ENCODE data around the gene SPATA25. TPM values are rescaled to one million over a fixed set of nuclear protein-coding genes. Genes with fewer than 3 reads are reported as not detected.

The SPATA25 gene
- polyA plus RNA-seq, 1 donor from 2014 or later = 5.1 TPM

DNA sequence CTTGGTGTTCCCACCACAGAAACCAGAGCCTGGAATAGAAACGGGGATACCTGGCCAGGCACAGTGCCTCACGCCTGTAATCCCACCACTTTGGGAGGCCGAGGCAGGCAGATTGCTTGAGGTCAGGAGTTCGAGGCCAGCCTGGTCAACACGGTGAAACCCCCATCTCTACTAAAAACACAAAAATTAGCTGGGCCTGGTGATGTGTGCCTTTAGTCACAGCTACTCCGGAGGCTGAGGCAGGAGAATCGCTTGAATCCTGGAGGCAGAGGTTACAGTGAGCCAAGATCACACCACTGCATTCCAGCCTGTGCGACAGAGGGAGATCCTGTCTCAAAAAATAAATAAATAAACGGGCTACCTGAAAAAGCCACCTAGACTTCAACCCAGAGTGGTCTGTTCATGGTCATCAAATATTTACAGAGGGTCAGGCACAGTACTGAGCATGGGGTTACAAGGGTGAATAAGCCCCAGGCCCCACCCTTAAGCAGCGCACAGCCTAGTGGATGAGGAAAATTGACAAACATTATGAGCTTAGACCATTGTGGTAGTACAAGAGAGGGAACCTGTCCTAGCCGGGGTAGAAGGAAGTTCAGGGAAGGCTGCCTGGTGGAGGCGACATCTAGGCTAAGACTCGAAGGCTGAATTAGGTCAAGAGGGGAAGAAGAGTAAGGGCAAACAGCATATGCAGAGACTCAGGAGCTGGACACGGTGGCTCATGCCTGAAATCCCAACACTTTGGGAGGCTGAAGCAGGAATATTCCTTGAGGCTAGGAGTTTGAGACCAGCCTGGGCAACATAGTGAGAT is 39.9 kb upstream of the SPATA25 start (continued):
- TF ChIP-seq MXI1 (conservative IDR thresholded peaks at IDR 0.05; ENCODE audit: poor library complexity, severe bottlenecking) (no peak), RAD21 (conservative IDR thresholded peaks at IDR 0.05) (no peak), SMC3 (conservative IDR thresholded peaks at IDR 0.05; ENCODE audit: poor library complexity) (no peak)

GRCh38 chr20:45926731-45927070 is 39.3 kb upstream of the SPATA25 start:
- Histone ChIP-seq H3K9ac (ENCODE audit: low read length) (no peak overlapping the region), H3K4me3 (ENCODE audit: low read length) (no peak overlapping the region), H3K36me3 (ENCODE audit: insufficient read depth, low read length) (no peaks in the 10 kb centered on the region), H3K9me3 (ENCODE audit: low read length) (no peaks in the 10 kb centered on the region), H3K27ac (ENCODE audit: low read length) (no peak overlapping the region), H3K79me2 (replicated peaks; ENCODE audit: insufficient read depth, low read length) (no peaks in the 10 kb centered on the region), H4K20me1 (ENCODE audit: insufficient read depth) (no peaks in the 10 kb centered on the region), H3K4me2 (ENCODE audit: low read length) (no peak overlapping the region), H3K9me2 (ENCODE audit: insufficient read depth, low read length) (no peaks in the 10 kb centered on the region), H3K27me3 (ENCODE audit: insufficient read depth, low read depth, low read length) (no peaks in the 10 kb centered on the region), H3F3A (ENCODE audit: insufficient read depth, low read length, poor library complexity, severe bottlenecking) (no peaks in the 10 kb centered on the region), H2AFZ (ENCODE audit: low read depth, low read length) (no peak overlapping the region)
- TF ChIP-seq EZH2 (IDR thresholded peaks at IDR 0.05; ENCODE audit: borderline replicate concordance, insufficient read depth, low read length, poor library complexity, severe bottlenecking) (no peak), TAF1 (IDR thresholded peaks at IDR 0.05; ENCODE audit: low read depth) (no peak)
- TF ChIP-seq, protein P1, sequence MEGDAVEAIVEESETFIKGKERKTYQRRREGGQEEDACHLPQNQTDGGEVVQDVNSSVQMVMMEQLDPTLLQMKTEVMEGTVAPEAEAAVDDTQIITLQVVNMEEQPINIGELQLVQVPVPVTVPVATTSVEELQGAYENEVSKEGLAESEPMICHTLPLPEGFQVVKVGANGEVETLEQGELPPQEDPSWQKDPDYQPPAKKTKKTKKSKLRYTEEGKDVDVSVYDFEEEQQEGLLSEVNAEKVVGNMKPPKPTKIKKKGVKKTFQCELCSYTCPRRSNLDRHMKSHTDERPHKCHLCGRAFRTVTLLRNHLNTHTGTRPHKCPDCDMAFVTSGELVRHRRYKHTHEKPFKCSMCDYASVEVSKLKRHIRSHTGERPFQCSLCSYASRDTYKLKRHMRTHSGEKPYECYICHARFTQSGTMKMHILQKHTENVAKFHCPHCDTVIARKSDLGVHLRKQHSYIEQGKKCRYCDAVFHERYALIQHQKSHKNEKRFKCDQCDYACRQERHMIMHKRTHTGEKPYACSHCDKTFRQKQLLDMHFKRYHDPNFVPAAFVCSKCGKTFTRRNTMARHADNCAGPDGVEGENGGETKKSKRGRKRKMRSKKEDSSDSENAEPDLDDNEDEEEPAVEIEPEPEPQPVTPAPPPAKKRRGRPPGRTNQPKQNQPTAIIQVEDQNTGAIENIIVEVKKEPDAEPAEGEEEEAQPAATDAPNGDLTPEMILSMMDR (IDR thresholded peaks at IDR 0.05; ENCODE audit: poor library complexity, severe bottlenecking) = no peak

DNA sequence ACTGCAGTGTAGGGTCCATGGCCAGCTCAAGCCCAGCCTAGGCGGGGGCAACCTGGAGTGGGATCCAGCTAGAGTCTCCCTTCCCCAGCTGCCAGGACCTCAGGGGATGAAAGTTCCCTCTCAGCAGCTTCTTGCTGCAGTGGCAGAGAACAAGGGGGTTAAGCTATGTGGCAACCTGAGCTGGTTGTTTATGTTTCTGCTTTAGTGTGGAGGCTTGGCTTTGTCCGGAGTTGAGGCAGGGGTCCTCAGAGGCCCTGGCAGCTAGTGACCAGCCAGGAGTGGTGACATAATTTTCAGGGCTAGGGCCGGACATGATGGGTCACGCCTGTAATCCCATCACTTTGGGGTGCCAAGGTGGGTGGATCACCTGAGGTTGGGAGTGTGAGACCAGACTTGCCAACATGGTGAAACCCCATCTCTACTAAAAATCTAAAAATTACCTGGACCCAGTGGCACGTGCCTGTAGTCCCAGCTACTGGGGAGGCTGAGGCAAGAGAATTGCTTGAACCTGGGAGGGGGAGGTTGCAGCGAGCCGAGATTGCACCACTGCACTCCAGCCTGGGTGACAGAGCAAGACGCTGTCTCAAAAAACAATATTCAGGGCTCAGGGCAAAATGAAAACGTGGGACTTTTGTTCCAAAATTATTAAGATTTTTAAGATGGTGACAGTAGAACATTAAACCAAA is 38.5 kb upstream of the SPATA25 start:
- Histone ChIP-seq H3F3A (ENCODE audit: insufficient read depth, low read length, poor library complexity, severe bottlenecking) (no peaks in the 10 kb centered on the region), H3K9me3 (ENCODE audit: low read length) (no peaks in the 10 kb centered on the region), H3K4me2 (ENCODE audit: low read length) (no peak overlapping the region), H4K20me1 (ENCODE audit: insufficient read depth) (no peaks in the 10 kb centered on the region), H3K79me2 (replicated peaks; ENCODE audit: insufficient read depth, low read length) (no peaks in the 10 kb centered on the region), H3K9ac (ENCODE audit: low read length) (no peak overlapping the region), H3K27ac (ENCODE audit: low read length) (no peak overlapping the region), H3K4me3 (ENCODE audit: low read length) (no peak overlapping the region), H3K27me3 (ENCODE audit: insufficient read depth, low read depth, low read length) (no peaks in the 10 kb centered on the region), H2AFZ (ENCODE audit: low read depth, low read length) (no peak overlapping the region), H3K9me2 (ENCODE audit: insufficient read depth, low read length) (no peaks in the 10 kb centered on the region), H3K36me3 (ENCODE audit: insufficient read depth, low read length) (no peaks in the 10 kb centered on the region)
- no peak for TF ChIP-seq TAF1 (IDR thresholded peaks at IDR 0.05; ENCODE audit: low read depth)
- TF ChIP-seq, protein P1 (IDR thresholded peaks at IDR 0.05; ENCODE audit: poor library complexity, severe bottlenecking) = no peak

Measured in neural cell (in vitro differentiated cells).